K562 (cell line): ENCODE measurements around the gene TAF1D. TPM values are rescaled to one million over a fixed set of nuclear protein-coding genes. Genes with fewer than 3 reads are reported as not detected.

Experiments
- CTCFL ChIP-seq: IDR thresholded peaks from 2 replicates; pipeline ENCODE4 v1.6.1; 2011; ENCODE audit warnings: borderline replicate concordance, low read depth, mild to moderate bottlenecking, moderate library complexity, low read length; ENCODE audit not compliant: insufficient read depth, poor library complexity, severe bottlenecking
- EZH2 ChIP-seq: IDR thresholded peaks from 2 replicates; pipeline ENCODE4 v1.6.1; 2012; ENCODE audit warnings: low read depth, mild to moderate bottlenecking, inconsistent platforms, low read length, borderline replicate concordance
- KHSRP ChIP-seq: fragments of 450-650 bp; IDR thresholded peaks from 2 replicates; pipeline ENCODE4 v1.6.1; 2017
- RBM14 ChIP-seq: fragments of 200-400 bp; formaldehyde crosslinking; IDR thresholded peaks from 2 replicates; pipeline ENCODE4 v1.6.1; 2018; ENCODE audit warnings: low read depth, mild to moderate bottlenecking, low read length, moderate library complexity, borderline replicate concordance; ENCODE audit not compliant: insufficient read depth
- REST ChIP-seq, 2 experiments: fragments of 450-650 bp; formaldehyde crosslinking in 1 of 2; IDR thresholded peaks; 2 replicates each; pipeline versions ENCODE4 v1.4.0 to v1.6.1; 2014 to 2020; ENCODE audit warnings: mild to moderate bottlenecking in 2 of 2, borderline replicate concordance in 1 of 2, low read depth in 1 of 2
- ZBTB26 ChIP-seq: fragments of 450-650 bp; formaldehyde crosslinking; IDR thresholded peaks from 2 replicates; pipeline ENCODE4 v1.4.0; 2022; ENCODE audit warnings: missing genetic modification characterization
- ZMIZ1 ChIP-seq, 2 experiments: fragments of 150-350 bp in 1 of 2; IDR thresholded peaks; 2 replicates each; pipeline ENCODE4 v1.6.1; 2012 to 2016; ENCODE audit warnings: low read depth in 2 of 2, low read length in 2 of 2, mild to moderate bottlenecking in 1 of 2, moderate library complexity in 1 of 2
- ZSCAN29 ChIP-seq: fragments of 450-650 bp; IDR thresholded peaks from 2 replicates; pipeline ENCODE4 v1.6.1; 2017
- polyA plus RNA-seq, 8 experiments: library from polyadenylated mRNA; depleted of rRNA in 4 of 8; stranded (reverse) in 5 of 8; unstranded in 3 of 8; fragments of >200 nt; fragmentation: Nextera tagmentation in 2 of 8; fragmentation: Illumina TruSeq in 1 of 8; extraction: Ambion mirVana in 2 of 8; extraction: Trizol in 1 of 8; gene quantifications; 2 replicates each; pipeline versions ENCODE4 v1.2.1 to v1.2.3, GENCODE V29; 2011 to 2014; ENCODE audit warnings: inconsistent platforms in 1 of 8, missing spikeins in 1 of 8
- total RNA-seq, 7 experiments: library from RNA; depleted of rRNA in 6 of 7; stranded (reverse); fragments of >200 nt in 6 of 7; fragmentation: Illumina TruSeq in 2 of 7; extraction: Trizol in 2 of 7; gene quantifications; 2 replicates each; pipeline versions ENCODE4 v1.2.1 to v1.2.3, GENCODE V29; 2011 to 2021; ENCODE audit warnings: low replicate concordance in 1 of 7

Gene TAF1D
- total and polyA plus RNA-seq, 9 of the 15 experiments (the other 6 are each of a cell fraction or from before 2014, with no cell fraction given), result 122 to 347 (median 250) TPM

- TF ChIP-seq REST (IDR thresholded peaks at IDR 0.05; ENCODE audit: borderline replicate concordance) (no peak), REST (CRISPR knock-in tag; IDR thresholded peaks at IDR 0.05; ENCODE audit: low read depth) (no peak), CTCFL (no peak), KHSRP (no peak), RBM14 (0 out of 2 replicates have a peak, but pooled peaks have one; percentile 74), EZH2 (no peak), ZBTB26 (CRISPR knock-in tag) (peak; percentile 16; the same call in 1 of the 2 replicates), ZSCAN29 (peak; percentile 52; the same call in 1 of the 2 replicates), ZMIZ1 (IDR thresholded peaks at IDR 0.05; ENCODE audit: low read depth in 2 of 2, low read length in 2 of 2) (peak in 1 of 2 experiments; percentile 70; a peak in 1 of 4 replicates)
Measured at GRCh38 chr11:93741094-93741881, at the start of gene TAF1D, which contains the start of gene C11orf54 (continued).
